ENCODE measurements around the gene CEMIP. TPM values are rescaled to one million over a fixed set of nuclear protein-coding genes. Genes with fewer than 3 reads are reported as not detected.
A peak's percentile ranks its signal among the peaks of the same experiment; 100 is the strongest.

CEMIP gene
- total RNA-seq, 1 experiment from 2014 or later = 0.61 TPM

DNA sequence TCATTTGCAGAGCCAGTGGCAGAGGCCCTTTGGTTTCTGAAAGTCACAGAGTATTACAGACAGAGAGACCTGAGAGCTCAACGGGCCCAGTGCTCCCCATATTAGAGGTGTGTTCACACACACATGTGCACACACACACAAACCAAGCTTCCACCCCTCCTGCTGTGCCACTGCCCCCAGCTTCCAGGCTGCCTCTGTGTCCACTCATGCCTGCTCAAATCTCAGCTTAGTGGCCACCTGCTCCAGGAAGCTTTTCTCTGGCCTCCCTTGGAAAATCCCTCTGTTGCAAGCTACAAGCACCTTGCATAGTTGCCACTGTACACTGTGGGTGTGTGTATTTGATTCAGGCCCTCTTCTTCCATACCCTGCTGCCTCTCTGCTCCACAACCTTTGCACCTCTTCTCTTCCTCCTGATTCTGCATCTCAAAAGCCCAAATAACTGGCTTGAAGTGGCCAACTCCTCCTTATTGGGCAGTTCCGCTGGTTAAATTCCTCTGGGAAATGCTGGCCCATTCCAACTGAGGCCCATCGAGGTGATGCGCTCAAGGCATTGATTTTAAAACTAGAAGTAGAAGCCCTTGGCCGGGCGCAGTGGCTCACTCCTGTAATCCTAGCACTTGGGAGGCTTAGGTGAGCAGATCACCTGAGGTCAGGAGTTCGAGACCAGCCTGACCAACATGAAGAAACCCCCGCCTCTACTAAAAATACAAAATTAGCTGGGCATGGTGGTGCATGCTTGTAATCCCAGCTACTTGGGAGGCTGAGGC is 187.4 kb downstream of the CEMIP start:
- Histone ChIP-seq H3K79me2 (ENCODE audit: low read depth) (no peaks in the 10 kb centered on the region), H3K4me1 (replicated peaks; ENCODE audit: insufficient read depth) (peaks cover 31% of the 10 kb centered on the region), H3K9me3 (ENCODE audit: insufficient read depth, low read depth) (peaks cover 5% of the 10 kb centered on the region; the same call in 1 of the 2 replicates), H2AFZ (no peak overlapping the region), H3K4me2 (no peak overlapping the region), H3F3A (ENCODE audit: insufficient read depth, low read depth) (peaks cover 13% of the 10 kb centered on the region; the same call in 1 of the 2 replicates), H3K27ac (no peak overlapping the region), H3K36me3 (ENCODE audit: low read depth) (no peaks in the 10 kb centered on the region), H4K20me1 (ENCODE audit: insufficient read depth) (no peaks in the 10 kb centered on the region), H3K4me3 (no peak overlapping the region), H3K9me2 (ENCODE audit: insufficient read depth) (no peaks in the 10 kb centered on the region), H3K27me3 (ENCODE audit: insufficient read depth, low read depth) (no peaks in the 10 kb centered on the region)
- intact Hi-C loops (cut with micrococcal nuclease; ENCODE audit: unreplicated experiment) = loop anchor here (1.0 to 5.0 kb wide), 5 partner anchors 11 to 289 kb away; partner anchors contain the start of gene ABHD17C
- no peak for TF ChIP-seq EZH2 (IDR thresholded peaks at IDR 0.05; ENCODE audit: low read depth)
- TF ChIP-seq, protein P1, sequence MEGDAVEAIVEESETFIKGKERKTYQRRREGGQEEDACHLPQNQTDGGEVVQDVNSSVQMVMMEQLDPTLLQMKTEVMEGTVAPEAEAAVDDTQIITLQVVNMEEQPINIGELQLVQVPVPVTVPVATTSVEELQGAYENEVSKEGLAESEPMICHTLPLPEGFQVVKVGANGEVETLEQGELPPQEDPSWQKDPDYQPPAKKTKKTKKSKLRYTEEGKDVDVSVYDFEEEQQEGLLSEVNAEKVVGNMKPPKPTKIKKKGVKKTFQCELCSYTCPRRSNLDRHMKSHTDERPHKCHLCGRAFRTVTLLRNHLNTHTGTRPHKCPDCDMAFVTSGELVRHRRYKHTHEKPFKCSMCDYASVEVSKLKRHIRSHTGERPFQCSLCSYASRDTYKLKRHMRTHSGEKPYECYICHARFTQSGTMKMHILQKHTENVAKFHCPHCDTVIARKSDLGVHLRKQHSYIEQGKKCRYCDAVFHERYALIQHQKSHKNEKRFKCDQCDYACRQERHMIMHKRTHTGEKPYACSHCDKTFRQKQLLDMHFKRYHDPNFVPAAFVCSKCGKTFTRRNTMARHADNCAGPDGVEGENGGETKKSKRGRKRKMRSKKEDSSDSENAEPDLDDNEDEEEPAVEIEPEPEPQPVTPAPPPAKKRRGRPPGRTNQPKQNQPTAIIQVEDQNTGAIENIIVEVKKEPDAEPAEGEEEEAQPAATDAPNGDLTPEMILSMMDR (conservative IDR thresholded peaks at IDR 0.05) = no peak
- CTCF ChIA-PET = interaction anchor here (0.6 to 0.9 kb wide), 2 partner anchors 8 to 189 kb away, joined by 3 read pairs; no protein-coding TSS in a partner anchor
- no TSS peak for BruUV-seq (replicated peaks)
- DNase-seq = no peak
- POLR2A ChIA-PET (ENCODE audit: unreplicated experiment) = interaction anchor here (0.7 kb wide), 1 partner anchor 9 kb away, joined by 3 read pairs; no protein-coding TSS in a partner anchor

DNA sequence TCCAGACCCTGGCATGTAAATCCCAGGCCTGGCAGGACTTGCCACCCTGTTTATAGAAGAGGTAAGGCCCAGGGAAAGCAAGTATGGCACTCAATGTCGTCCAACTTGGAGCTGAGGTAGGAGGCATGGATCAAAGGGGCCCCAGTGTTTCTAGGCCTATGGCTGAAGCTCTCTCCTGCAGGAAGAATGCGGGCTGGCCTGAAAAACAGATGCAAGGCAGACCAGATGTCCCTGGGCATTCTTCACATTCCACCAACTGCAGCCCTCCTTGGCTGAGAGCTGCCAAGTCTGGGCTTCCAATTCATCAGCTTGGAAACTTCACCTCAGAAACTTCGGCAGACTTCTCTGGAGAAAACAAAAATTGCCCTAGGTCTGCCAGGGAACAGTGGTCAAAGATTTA is 188.3 kb downstream of the CEMIP start:
- Histone ChIP-seq H3K9me3 (ENCODE audit: insufficient read depth, low read depth) (peaks cover 5% of the 10 kb centered on the region; the same call in 1 of the 2 replicates), H2AFZ (no peak overlapping the region), H3K4me1 (replicated peaks; ENCODE audit: insufficient read depth) (peaks cover 32% of the 10 kb centered on the region), H3F3A (ENCODE audit: insufficient read depth, low read depth) (peaks cover 13% of the 10 kb centered on the region; the same call in 1 of the 2 replicates), H3K79me2 (ENCODE audit: low read depth) (no peaks in the 10 kb centered on the region), H3K9me2 (ENCODE audit: insufficient read depth) (no peaks in the 10 kb centered on the region), H3K27me3 (ENCODE audit: insufficient read depth, low read depth) (no peaks in the 10 kb centered on the region), H3K4me3 (no peak overlapping the region), H4K20me1 (ENCODE audit: insufficient read depth) (no peaks in the 10 kb centered on the region), H3K27ac (no peak overlapping the region), H3K36me3 (ENCODE audit: low read depth) (no peaks in the 10 kb centered on the region), H3K4me2 (no peak overlapping the region)
- POLR2A ChIA-PET (ENCODE audit: unreplicated experiment) = interaction anchor here (0.7 kb wide), 1 partner anchor 10 kb away, joined by 3 read pairs; no protein-coding TSS in a partner anchor
- BruUV-seq (replicated peaks) = no TSS peak
- CTCF ChIA-PET = interaction anchor here (0.6 to 2.0 kb wide), 4 partner anchors 11 to 190 kb away, joined by 3 to 8 read pairs (median 4); partner anchors contain the start of gene CEMIP
- no peak for TF ChIP-seq EZH2 (IDR thresholded peaks at IDR 0.05; ENCODE audit: low read depth)
- TF ChIP-seq, protein P1 (conservative IDR thresholded peaks at IDR 0.05) = no peak
- peak; percentile 71 to 73 for DNase-seq
- intact Hi-C loops (cut with micrococcal nuclease; ENCODE audit: unreplicated experiment) = loop anchor here (1.0 to 5.0 kb wide), 5 partner anchors 12 to 290 kb away; partner anchors contain the start of gene ABHD17C

DNA sequence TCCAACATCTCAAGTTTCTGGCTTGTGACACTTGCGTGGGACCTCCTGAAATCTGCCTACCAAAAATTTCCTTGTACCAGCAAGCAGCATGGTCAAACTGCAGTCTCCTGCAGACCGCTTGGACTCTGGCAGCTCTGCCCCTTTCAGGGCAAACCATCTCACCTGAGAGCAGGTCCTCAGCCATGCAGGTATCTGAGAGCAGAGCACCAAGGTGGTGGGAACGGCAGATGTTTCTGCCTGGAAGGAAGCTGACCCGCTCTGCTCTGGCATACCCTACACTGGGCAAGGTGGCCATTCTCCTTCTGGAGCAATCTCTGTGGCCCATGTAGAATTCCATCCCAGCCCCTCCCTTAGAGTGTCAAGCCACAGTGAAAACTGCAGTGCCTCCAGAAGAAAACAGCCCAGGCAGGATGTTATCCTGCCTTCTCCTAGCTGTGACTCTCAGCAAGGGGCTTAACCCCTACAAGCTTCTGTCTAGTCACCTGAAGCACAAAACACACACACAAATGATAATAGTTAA is 188.9 kb downstream of the CEMIP start:
- Histone ChIP-seq H3K27me3 (ENCODE audit: insufficient read depth, low read depth) (no peaks in the 10 kb centered on the region), H3K4me3 (no peak overlapping the region), H3K27ac (no peak overlapping the region), H3K9me2 (ENCODE audit: insufficient read depth) (no peaks in the 10 kb centered on the region), H3K36me3 (ENCODE audit: low read depth) (no peaks in the 10 kb centered on the region), H3F3A (ENCODE audit: insufficient read depth, low read depth) (peaks cover 13% of the 10 kb centered on the region; the same call in 1 of the 2 replicates), H3K4me1 (replicated peaks; ENCODE audit: insufficient read depth) (peaks cover 32% of the 10 kb centered on the region), H3K79me2 (ENCODE audit: low read depth) (no peaks in the 10 kb centered on the region), H2AFZ (no peak overlapping the region), H3K9me3 (ENCODE audit: insufficient read depth, low read depth) (peaks cover 5% of the 10 kb centered on the region; the same call in 1 of the 2 replicates), H4K20me1 (ENCODE audit: insufficient read depth) (no peaks in the 10 kb centered on the region), H3K4me2 (no peak overlapping the region)
- POLR2A ChIA-PET (ENCODE audit: unreplicated experiment) = no interaction called here
- BruUV-seq (replicated peaks) = no TSS peak
- TF ChIP-seq, protein P1 (conservative IDR thresholded peaks at IDR 0.05) = no peak
- no peak for TF ChIP-seq EZH2 (IDR thresholded peaks at IDR 0.05; ENCODE audit: low read depth)
- no peak for DNase-seq
- CTCF ChIA-PET = interaction anchor here (0.8 to 2.0 kb wide), 3 partner anchors 11 to 308 kb away, joined by 3 to 8 read pairs (median 3); partner anchors contain the start of gene CEMIP
- intact Hi-C loops (cut with micrococcal nuclease; ENCODE audit: unreplicated experiment) = loop anchor here (1.0 to 5.0 kb wide), 5 partner anchors 13 to 291 kb away; partner anchors contain the start of gene ABHD17C
